Right ventricle myocardium inferior (tissue), 1 donor: ENCODE measurements around the gene PCNX1. TPM values are rescaled to one million over a fixed set of nuclear protein-coding genes. Genes with fewer than 3 reads are reported as not detected.

ENCODE experiments used
- ATAC-seq: fragments of 200-7000 bp; cut with Tn5 transposase; one replicate; pipeline ENCODE4 v1.9.1; 2020; ENCODE audit warnings: mild to moderate bottlenecking, moderate library complexity
- DNase-seq: peaks from one replicate; pipeline ENCODE4 v3.0.0; 2021; ENCODE audit errors: missing footprints
- intact Hi-C: fragments of 100-400 bp; cut with DNase I; formaldehyde crosslinking; loops from one replicate; pipeline ENCODE4 v1.11.0; 2022
- total RNA-seq: library from RNA; stranded (reverse); fragmentation: NEBNext Ultra II Directional; extraction: Animal tissue kit (Norgen Biotek cat#: 25700); gene quantifications from one replicate; pipeline ENCODE4 v1.2.1, GENCODE V29; 2021
- donor health status: DM: no; HTN: yes; CAD: no; lungs with severe emphysema.

The PCNX1 gene
- total RNA-seq, 1 donor from 2014 or later = 33.6 TPM

DNA sequence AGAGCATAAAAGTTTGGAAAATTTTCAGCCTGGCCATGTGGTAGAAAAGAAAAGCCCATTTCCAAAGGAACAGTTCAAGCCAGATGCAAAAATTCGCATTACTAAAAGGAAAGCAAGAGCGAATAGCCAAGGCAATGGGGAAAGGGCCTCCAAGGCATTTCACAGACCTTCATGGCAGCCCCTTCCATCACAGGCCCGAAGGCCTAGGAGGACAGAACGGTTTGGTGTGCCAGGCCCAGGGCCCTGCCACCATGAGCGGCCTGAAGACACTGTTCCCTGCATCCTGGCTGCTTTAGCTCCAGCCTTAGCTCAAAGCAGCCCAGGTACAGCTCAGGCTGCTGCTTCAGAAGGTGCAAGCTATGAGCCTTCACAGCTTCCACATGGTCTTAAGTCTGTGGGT, 243.5 kb downstream of the PCNX1 start:
- no peak for DNase-seq
- no peak for ATAC-seq
- intact Hi-C loops = no loop called here

DNA sequence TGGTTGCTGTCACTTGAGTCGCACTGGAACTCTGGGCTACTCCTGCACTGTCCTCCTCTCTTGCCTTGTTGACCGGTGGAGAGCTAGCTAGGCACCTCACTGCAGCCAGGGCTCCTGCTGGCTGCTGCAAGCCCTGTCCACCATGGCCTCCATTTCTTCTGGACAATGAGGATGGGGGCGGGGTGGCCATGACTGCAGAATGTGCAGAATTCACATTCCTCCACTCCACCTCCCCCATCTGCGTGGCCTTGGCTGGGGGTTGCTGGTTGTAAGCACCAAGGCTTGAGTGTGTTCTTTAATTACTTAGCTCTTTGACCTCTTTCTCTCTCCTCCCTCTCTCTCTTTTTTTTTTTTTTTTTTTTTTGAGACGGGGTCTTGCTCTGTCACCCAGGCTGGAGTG, 248.5 kb downstream of the PCNX1 start:
- intact Hi-C loops = no loop called here
- DNase-seq (no peak), ATAC-seq (no peak)

DNA sequence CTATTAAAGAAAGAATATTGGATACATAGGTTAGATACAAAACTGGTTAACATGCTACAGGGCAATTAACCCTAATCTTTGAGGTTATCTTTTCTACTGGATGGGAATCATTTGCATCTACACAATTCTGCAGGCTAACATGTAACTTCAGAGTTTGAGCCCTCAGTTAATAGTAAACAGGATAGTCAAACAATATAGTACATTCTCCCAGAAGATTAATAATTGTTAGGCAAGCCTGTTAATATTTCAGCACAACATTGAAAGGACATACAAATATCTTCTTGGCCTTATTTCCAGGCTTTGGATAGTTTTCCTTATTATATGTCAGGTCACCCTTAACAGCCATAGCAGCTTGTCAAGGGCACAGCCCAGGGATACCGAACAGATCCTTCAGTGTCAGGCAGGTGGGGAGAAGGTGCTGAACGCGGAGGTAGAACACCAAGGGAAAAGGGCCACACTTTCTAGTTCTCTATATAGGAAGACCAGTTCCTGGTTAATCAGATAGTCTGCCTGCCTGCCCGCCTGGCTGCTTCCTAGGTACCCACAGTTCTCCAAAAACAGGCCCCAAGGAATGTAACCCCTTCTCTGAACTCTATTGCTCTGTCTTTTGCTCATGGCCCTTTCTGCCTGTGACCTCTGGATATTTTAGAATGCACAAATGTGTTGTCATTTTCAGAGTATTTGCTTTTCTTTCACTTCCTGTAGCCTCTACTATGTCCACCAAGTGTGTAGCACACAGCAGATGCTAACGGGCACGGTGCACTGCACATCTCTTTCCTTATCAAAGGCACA, 256.0 kb downstream of the PCNX1 start:
- intact Hi-C loops = no loop called here
- DNase-seq (no peak), ATAC-seq (no peak)

DNA sequence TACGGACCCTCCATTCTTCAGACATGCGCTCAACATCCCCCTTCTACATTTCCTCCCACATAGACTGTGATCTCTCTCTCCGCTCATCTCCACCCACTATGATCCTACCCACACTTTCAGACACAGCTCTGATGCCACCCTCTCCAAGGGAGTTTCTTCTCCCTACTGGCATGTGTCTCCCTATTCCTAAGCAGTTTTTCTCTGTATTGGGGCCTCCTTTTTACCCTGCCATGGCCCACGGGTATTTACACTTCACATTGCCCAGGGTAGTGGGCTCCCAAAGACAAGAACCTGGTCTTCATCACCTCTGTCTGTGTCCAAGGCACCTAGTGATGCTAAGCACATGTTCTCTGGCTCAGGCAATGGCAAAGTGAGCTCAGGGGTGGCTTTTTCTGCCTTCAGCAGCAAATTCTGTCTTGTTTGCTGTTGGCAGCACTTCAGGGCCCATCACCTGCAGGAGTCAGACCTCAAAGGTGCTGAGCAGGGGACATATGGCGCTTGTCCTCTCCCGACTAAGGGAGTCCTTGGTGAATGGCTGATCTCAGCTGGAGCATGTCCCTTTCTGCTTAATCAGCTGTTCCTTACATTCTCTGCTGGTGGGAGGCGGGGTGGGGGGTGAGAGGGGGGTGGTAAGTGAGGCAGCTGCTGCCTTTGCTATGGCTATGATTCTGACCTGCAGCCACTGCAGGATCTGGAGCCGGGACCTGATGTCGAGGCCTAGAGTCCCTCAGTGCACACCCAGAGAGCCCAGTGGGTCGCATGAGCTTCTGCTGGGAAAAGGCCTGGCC, 256.8 kb downstream of the PCNX1 start:
- intact Hi-C loops = no loop called here
- DNase-seq = no peak
- ATAC-seq = no peak

Other genes starting within 250 kb of the PCNX1 start
- gene MAP3K9, start 97.9 kb upstream of the PCNX1 start, total RNA-seq = 1.7 TPM